Hindlimb muscle (tissue), 1 donor: ENCODE measurements around the gene FADS6. TPM values are rescaled to one million over a fixed set of nuclear protein-coding genes. Genes with fewer than 3 reads are reported as not detected.

Experiments
- polyA plus RNA-seq: library from polyadenylated mRNA; unstranded; fragments of 120-200 nt; gene quantifications from one replicate; pipeline ENCODE4 v1.2.1, GENCODE V29; 2013; ENCODE audit not compliant: insufficient read length

FADS6 gene
- polyA plus RNA-seq, 1 donor = not detected

Other genes starting within 250 kb of the FADS6 start
- 0.18 TPM for gene CD300LF, start 180.7 kb downstream of the FADS6 start, polyA plus RNA-seq
- 1.2 TPM for gene RAB37, start 156.4 kb downstream of the FADS6 start, polyA plus RNA-seq
- gene NHERF1, start 145.0 kb downstream of the FADS6 start, polyA plus RNA-seq = 9.0 TPM
- 33.8 TPM for gene NAT9, start 117.3 kb downstream of the FADS6 start, polyA plus RNA-seq
- 0.93 TPM for gene GRIN2C, start 33.7 kb downstream of the FADS6 start, polyA plus RNA-seq
- gene FDXR, start 20.6 kb downstream of the FADS6 start, polyA plus RNA-seq = 2.5 TPM
- gene USH1G, start 29.6 kb upstream of the FADS6 start, polyA plus RNA-seq = not detected
- gene OTOP2, start 30.6 kb upstream of the FADS6 start, polyA plus RNA-seq = not detected
- gene OTOP3, start 42.3 kb upstream of the FADS6 start, polyA plus RNA-seq = not detected
- gene HID1, start 79.1 kb upstream of the FADS6 start, polyA plus RNA-seq = 7.9 TPM
- gene CDR2L, start 94.0 kb upstream of the FADS6 start, polyA plus RNA-seq = 7.1 TPM
- 21.2 TPM for gene MRPL58, start 119.0 kb upstream of the FADS6 start, polyA plus RNA-seq
- 216 TPM for gene ATP5PD, start 153.3 kb upstream of the FADS6 start, polyA plus RNA-seq
- gene KCTD2, start 153.6 kb upstream of the FADS6 start, polyA plus RNA-seq = 25.1 TPM
- 11.2 TPM for gene SLC16A5, start 194.3 kb upstream of the FADS6 start, polyA plus RNA-seq
- 8.1 TPM for gene ARMC7, start 216.3 kb upstream of the FADS6 start, polyA plus RNA-seq
- gene NT5C, start 238.1 kb upstream of the FADS6 start, polyA plus RNA-seq = 48.7 TPM